Omental fat pad (tissue), 4 donors: ENCODE results near the gene CHST10. TPM values are rescaled to one million over a fixed set of nuclear protein-coding genes. Genes with fewer than 3 reads are reported as not detected.

Experiments used
- ATAC-seq: fragments of 150-250 bp; one replicate; pipeline ENCODE4 v1.9.1; 2016; ENCODE audit warnings: mild to moderate bottlenecking, moderate library complexity; ENCODE audit not compliant: low FRiP score
- DNase-seq: peaks from one replicate; pipeline ENCODE4 v3.0.0-alpha.2; 2019; ENCODE audit warnings: low spot score
- total RNA-seq, 4 donors: library from RNA; depleted of rRNA; stranded (reverse); fragments of >200 nt; gene quantifications; one replicate each; pipeline ENCODE4 v1.1.0, GENCODE V29; 2016
- TF ChIP-seq, protein P1 (sequence below), 3 donors: fragments of 450-650 bp; IDR thresholded peaks; one replicate each; pipeline ENCODE4 v1.5.1; 2016 to 2017; ENCODE audit warnings: antibody characterized with exemption in 3 of 3, mild to moderate bottlenecking in 3 of 3, moderate library complexity in 2 of 3

Gene CHST10
- total RNA-seq, 4 donors from 2014 or later, result 6.9 to 13.2 (median 9.5) TPM

DNA sequence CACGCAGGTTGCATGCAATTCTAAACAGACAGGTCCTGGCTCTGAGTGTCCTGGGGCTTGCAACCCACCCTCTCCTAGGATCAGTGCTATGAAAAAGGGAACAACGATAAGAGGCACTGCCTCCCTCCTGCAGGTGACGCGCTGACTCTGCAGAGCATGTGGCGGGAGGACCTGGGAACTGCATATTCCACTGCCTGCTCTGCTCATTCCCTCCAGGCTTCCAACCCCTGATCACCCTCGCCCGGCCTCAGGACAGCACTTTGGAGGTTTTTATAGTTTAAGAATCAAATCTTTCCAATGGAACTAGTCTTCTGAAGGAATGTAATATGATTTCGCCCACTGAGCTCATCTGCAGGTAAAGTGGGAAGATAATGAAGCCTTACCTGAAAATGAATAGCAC lies 8.5 kb downstream of the CHST10 start:
- DNase-seq (no peak), ATAC-seq (no peak)
- TF ChIP-seq, protein P1, sequence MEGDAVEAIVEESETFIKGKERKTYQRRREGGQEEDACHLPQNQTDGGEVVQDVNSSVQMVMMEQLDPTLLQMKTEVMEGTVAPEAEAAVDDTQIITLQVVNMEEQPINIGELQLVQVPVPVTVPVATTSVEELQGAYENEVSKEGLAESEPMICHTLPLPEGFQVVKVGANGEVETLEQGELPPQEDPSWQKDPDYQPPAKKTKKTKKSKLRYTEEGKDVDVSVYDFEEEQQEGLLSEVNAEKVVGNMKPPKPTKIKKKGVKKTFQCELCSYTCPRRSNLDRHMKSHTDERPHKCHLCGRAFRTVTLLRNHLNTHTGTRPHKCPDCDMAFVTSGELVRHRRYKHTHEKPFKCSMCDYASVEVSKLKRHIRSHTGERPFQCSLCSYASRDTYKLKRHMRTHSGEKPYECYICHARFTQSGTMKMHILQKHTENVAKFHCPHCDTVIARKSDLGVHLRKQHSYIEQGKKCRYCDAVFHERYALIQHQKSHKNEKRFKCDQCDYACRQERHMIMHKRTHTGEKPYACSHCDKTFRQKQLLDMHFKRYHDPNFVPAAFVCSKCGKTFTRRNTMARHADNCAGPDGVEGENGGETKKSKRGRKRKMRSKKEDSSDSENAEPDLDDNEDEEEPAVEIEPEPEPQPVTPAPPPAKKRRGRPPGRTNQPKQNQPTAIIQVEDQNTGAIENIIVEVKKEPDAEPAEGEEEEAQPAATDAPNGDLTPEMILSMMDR (IDR thresholded peaks at IDR 0.05), result no peak

DNA sequence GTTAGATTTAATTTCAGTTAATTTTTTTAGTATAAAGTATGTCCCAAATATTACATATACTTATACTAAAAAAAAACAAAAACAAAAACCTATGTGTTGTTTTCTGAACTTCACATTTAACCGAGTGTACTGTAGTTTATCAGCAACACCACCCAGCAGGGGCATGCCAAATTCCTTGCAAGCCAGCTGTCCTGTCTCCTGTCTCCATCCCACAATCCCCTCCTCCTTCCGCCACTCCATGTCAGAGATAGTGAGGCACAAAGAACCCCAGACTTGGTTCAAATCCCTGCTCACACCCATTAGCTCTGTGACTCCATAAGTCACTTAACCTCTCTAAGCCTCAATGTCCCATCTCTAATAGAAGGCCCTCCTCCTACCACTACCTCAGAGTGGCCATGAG lies 9.4 kb downstream of the CHST10 start:
- DNase-seq (no peak), ATAC-seq (no peak)
- TF ChIP-seq, protein P1 (IDR thresholded peaks at IDR 0.05), result no peak

DNA sequence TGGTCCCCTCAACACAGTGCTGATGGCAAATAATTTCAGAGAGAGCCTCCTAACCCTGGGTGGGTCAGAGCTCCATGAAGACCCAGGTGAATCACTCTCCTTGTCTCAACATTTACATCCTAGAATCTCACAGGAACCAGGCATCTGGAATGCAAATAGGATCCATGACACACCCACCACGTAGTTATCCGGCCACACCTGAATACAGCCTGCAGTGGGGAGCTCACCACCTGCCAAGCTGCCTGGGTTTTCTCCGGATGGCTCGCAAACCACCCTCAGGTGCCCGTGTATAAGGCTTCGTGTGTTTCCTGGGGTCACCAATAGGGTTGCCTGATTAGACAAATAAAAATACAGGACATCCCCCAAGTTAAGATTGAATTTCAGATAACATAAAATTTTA lies 9.9 kb downstream of the CHST10 start:
- ATAC-seq (no peak), DNase-seq (no peak)

DNA sequence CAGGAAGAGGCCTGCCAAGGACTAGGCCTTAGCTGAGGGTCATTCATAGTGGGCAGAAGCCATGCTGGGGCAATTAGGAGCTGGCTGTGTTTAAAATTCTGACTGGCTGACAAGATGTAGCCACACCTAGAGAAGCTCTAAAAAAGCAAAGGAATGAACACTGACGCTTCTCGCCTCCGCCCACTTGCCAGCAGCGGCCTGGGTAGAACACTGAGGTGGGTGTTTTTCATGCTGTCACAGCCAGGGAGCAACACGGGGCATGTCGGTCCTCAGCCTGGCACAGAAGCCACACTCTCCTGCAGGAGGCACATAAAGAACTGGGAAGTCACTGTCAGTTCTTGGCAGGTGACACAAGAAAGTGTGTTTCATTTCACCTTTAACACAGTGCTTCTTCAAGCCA lies 10.4 kb downstream of the CHST10 start:
- DNase-seq (no peak), ATAC-seq (no peak)
- TF ChIP-seq, protein P1 (IDR thresholded peaks at IDR 0.05), result no peak

More for the DNA sequence above, 9.9 kb downstream of the CHST10 start:
- TF ChIP-seq, protein P1 (IDR thresholded peaks at IDR 0.05), result no peak

DNA sequence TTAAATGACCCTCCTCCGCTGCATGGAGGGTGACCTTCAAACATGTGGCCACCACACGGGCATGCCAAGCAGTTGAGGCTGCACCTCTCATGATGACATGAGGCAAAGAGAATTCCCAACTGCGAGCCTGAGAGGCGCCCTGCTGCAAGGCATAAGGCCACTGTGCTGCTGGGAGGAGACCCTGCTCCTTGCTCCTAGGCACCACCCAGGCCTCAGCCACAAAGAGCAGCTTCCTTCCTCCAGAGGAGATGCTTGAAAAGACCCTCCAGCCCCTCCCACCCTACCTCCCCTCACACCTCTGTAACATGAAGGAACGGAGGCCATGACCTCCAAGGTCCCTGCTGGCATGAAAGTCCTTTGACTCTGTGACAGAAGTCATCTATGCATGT lies 11.4 kb downstream of the CHST10 start:
- ATAC-seq, result no peak
- no peak for DNase-seq
- TF ChIP-seq, protein P1 (IDR thresholded peaks at IDR 0.05), result no peak

DNA sequence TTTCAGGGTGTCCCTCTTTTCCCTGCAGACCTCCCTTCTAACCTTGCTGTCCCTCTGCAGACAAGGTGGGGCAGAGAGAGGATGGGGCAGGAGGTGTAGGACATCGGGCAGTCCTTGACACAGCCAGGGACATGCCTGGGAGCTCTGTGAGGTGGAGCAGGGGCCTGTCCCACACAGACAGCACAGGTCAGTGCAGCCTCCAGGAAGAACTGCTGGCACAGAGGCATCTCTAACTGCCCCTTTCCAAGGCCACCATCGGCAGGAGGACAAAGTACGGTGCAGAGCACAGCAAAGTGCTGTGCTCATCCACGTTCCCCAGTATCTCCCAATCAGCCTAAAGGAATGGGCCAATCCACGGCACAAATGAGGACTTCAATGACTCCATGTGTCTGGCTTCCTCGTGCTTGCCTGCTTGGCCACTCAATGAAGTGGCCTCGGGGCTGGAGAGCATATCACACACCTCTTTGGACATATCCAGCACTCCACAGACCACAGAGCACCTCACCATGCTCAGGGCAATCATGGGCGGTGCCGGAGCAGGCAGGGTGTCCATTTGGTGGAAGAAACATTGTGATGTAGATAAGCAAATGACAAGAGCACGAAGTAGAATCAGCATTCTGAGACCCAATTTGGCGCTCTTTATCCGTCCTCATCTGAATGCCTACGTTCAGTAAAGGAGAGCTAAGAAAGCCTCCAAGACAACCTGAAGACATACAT lies 11.9 kb downstream of the CHST10 start:
- ATAC-seq, result no peak
- TF ChIP-seq, protein P1 (IDR thresholded peaks at IDR 0.05), result no peak
- DNase-seq, result no peak

DNA sequence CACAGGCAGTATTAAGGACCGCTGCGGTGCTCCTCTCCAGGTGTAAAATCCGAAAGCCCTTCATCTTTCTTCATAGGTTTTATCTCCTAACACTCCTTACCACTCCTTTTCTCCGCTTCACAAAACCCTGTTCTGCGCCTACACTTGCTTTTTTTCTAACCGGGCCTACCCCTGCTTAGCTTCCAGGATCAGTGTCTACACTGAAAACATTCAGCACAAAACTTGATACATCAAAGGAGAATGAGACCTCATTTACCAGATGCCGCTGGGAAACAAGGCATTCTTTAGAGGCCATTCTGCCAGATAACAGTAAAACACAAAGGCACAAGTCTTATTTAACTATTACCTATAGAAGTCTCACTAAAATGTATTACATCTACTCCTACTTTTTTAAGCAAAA lies 13.1 kb downstream of the CHST10 start:
- DNase-seq, result no peak
- no peak for ATAC-seq
- TF ChIP-seq, protein P1 (IDR thresholded peaks at IDR 0.05), result no peak
